ENCODE data around the gene TM4SF18.
"Not testable (repeated sequence)": the region's sequence is repeated elsewhere in the genome, so short reads cannot be mapped to it uniquely, and the experiment has no call there.

Gene TM4SF18

GRCh38 chr3:149368201-149368673, 34.8 kb upstream of the TM4SF18 start:
- DNase-seq, result no peak

GRCh38 chr3:149366941-149367840, 33.8 kb upstream of the TM4SF18 start:
- no peak for DNase-seq

GRCh38 chr3:149366031-149366430, 32.6 kb upstream of the TM4SF18 start:
- no peak for DNase-seq

GRCh38 chr3:149364624-149365023, 31.2 kb upstream of the TM4SF18 start:
- DNase-seq, result no peak

- no peak for DNase-seq
Measured at GRCh38 chr3:149363053-149363452, 29.6 kb upstream of the TM4SF18 start.

- no peak for DNase-seq
Measured at GRCh38 chr3:149362366-149362765, 28.9 kb upstream of the TM4SF18 start.

- DNase-seq, result no peak
Measured at GRCh38 chr3:149356630-149357029, 23.2 kb upstream of the TM4SF18 start.

GRCh38 chr3:149356044-149356592, 22.7 kb upstream of the TM4SF18 start:
- DNase-seq, result no peak

GRCh38 chr3:149353581-149354184, 20.2 kb upstream of the TM4SF18 start:
- DNase-seq, result no peak

- peak; percentile 5 for DNase-seq
Measured at GRCh38 chr3:149352556-149352955, 19.1 kb upstream of the TM4SF18 start.

GRCh38 chr3:149343951-149344350, 10.5 kb upstream of the TM4SF18 start:
- DNase-seq, result no peak

- DNase-seq, result no peak
Measured at GRCh38 chr3:149342413-149343380, 9.3 kb upstream of the TM4SF18 start.

GRCh38 chr3:149340310-149340933, 7.0 kb upstream of the TM4SF18 start:
- DNase-seq, result no peak

- DNase-seq, result no peak
Measured at GRCh38 chr3:149339931-149340309, 6.5 kb upstream of the TM4SF18 start.

- DNase-seq, result not testable (repeated sequence)
Measured at GRCh38 chr3:149337486-149337885, 4.0 kb upstream of the TM4SF18 start.

GRCh38 chr3:149336925-149337324, 3.5 kb upstream of the TM4SF18 start:
- no peak for DNase-seq

- no peak for DNase-seq
Measured at GRCh38 chr3:149332771-149333170, 665 bp downstream of the TM4SF18 start.

GRCh38 chr3:149332227-149332765, 1.1 kb downstream of the TM4SF18 start:
- no peak for DNase-seq

GRCh38 chr3:149331396-149331795, 2.0 kb downstream of the TM4SF18 start:
- no peak for DNase-seq

GRCh38 chr3:149330609-149331331, 2.7 kb downstream of the TM4SF18 start:
- DNase-seq, result no peak

- no peak for DNase-seq
Measured at GRCh38 chr3:149327156-149327555, 6.3 kb downstream of the TM4SF18 start.
